H1 (cell line): ENCODE results near the gene CRTC3.

Experiments used
- CBX8 ChIP-seq: fragments of 300-800, 300-1000 bp; sonication (generic); IDR thresholded peaks from 2 replicates; pipeline ENCODE4 v1.7.1; 2016; ENCODE audit warnings: low read depth, low read length, borderline replicate concordance
- CTCF ChIP-seq, 3 experiments: IDR thresholded peaks; 1 replicate in 2 of 3; 2 replicates in 1 of 3; pipeline versions ENCODE4 v1.5.1 to v1.6.1; 2011; ENCODE audit warnings: low read length in 3 of 3, mild to moderate bottlenecking in 3 of 3, inconsistent platforms in 2 of 3, low read depth in 1 of 3, moderate library complexity in 1 of 3; ENCODE audit not compliant: insufficient read depth in 1 of 3; ENCODE audit errors: control extremely low read depth in 1 of 3
- EGR1 ChIP-seq: IDR thresholded peaks from 2 replicates; pipeline ENCODE4 v1.6.1; 2011; ENCODE audit warnings: low read depth, low read length, borderline replicate concordance
- EZH2 ChIP-seq: fragments of 200-600 bp; sonication (generic); IDR thresholded peaks from 2 replicates; pipeline ENCODE4 v1.7.1; 2012; ENCODE audit warnings: low read depth, mild to moderate bottlenecking, moderate library complexity, low read length, inconsistent platforms; ENCODE audit not compliant: severe bottlenecking
- GABPA ChIP-seq: IDR thresholded peaks from 2 replicates; pipeline ENCODE4 v1.6.1; 2011; ENCODE audit warnings: mild to moderate bottlenecking, low read length, moderate library complexity, borderline replicate concordance; ENCODE audit not compliant: insufficient read depth
- GTF2F1 ChIP-seq: IDR thresholded peaks from 2 replicates; pipeline ENCODE4 v1.6.1; 2012; ENCODE audit warnings: low read depth, low read length, improper control_type of control experiment, borderline replicate concordance
- JUN ChIP-seq: IDR thresholded peaks from 2 replicates; pipeline ENCODE4 v1.6.1; 2011; ENCODE audit warnings: low read depth, mild to moderate bottlenecking, improper control_type of control experiment, low read length
- POLR2A ChIP-seq, 2 experiments: IDR thresholded peaks; 1 replicate in 1 of 2; 2 replicates in 1 of 2; pipeline ENCODE4 v1.6.1; 2011; ENCODE audit warnings: low read depth in 2 of 2, low read length in 2 of 2, mild to moderate bottlenecking in 2 of 2; ENCODE audit errors: control extremely low read depth in 1 of 2
- POLR2AphosphoS5 ChIP-seq: IDR thresholded peaks from 2 replicates; pipeline ENCODE4 v1.6.1; 2011; ENCODE audit warnings: low read depth, low read length
- SUZ12 ChIP-seq: fragments of 200-600 bp; sonication (generic); IDR thresholded peaks from 2 replicates; pipeline ENCODE4 v1.6.1; 2012; ENCODE audit warnings: mild to moderate bottlenecking, inconsistent platforms, low read length, moderate library complexity, mixed read lengths
- TAF1 ChIP-seq: IDR thresholded peaks from 2 replicates; pipeline ENCODE4 v1.6.1; 2011; ENCODE audit warnings: mild to moderate bottlenecking, low read depth, low read length
- TBP ChIP-seq: IDR thresholded peaks from 2 replicates; pipeline ENCODE4 v1.6.1; 2011; ENCODE audit warnings: low read depth, low read length, improper control_type of control experiment
- TCF12 ChIP-seq: IDR thresholded peaks from 2 replicates; pipeline ENCODE4 v1.6.1; 2011; ENCODE audit warnings: low read depth, mild to moderate bottlenecking, low read length

GRCh38 chr15:90501898-90502297 is 27.8 kb upstream of the CRTC3 start:
- TF ChIP-seq EZH2 (no peak), TAF1 (no peak), TCF12 (no peak), CTCF (IDR thresholded peaks at IDR 0.05; ENCODE audit: control extremely low read depth in 1 of 3, insufficient read depth in 1 of 3, low read depth in 1 of 3, low read length in 3 of 3) (no peak), GTF2F1 (no peak), TBP (no peak), EGR1 (no peak), GABPA (no peak), POLR2A (IDR thresholded peaks at IDR 0.05; ENCODE audit: control extremely low read depth in 1 of 2, low read depth in 2 of 2, low read length in 2 of 2) (no peak), SUZ12 (no peak), JUN (no peak), CBX8 (no peak), POLR2AphosphoS5 (no peak)
